Endothelial cell of umbilical vein (primary cell): ENCODE results near the gene ABI3BP. TPM values are rescaled to one million over a fixed set of nuclear protein-coding genes. Genes with fewer than 3 reads are reported as not detected.

Experiments used
- BruUV-seq: library from RNA; stranded (reverse); fragments of 400-500 nt; replicated peaks from 2 replicates; lab custom pipeline; 2021; lab: Mats Ljungman, UMichigan
- CTCF ChIA-PET: fragments of 300-600, 350-600 bp; sonication (Branson Sonifier 250); formaldehyde crosslinking; loops from one replicate; lab custom pipeline; 2021; ENCODE audit warnings: antibody characterized with exemption, inconsistent platforms; lab: Charles Lee
- POLR2A ChIA-PET: fragments of 300-600, 350-600 bp; sonication (Branson Sonifier 250); formaldehyde crosslinking; loops from one replicate; lab custom pipeline; 2021; ENCODE audit warnings: antibody characterized with exemption, inconsistent platforms; lab: Charles Lee
- DNase-seq: peaks from one replicate; pipeline ENCODE4 v3.0.0-alpha.2; 2011; ENCODE audit warnings: low read depth, low spot score
- FAIRE-seq: peaks from 2 replicates; lab custom pipeline; 2011; peaks lifted over from hg19 to GRCh38; lab: Jason Lieb, UNC
- H2AFZ ChIP-seq: 2 replicates; pipeline ENCODE4 v1.6.0; 2012; ENCODE audit warnings: low read depth, low read length, control low read depth, inconsistent platforms
- H3K27ac ChIP-seq: 2 replicates; pipeline ENCODE4 v1.5.1; 2011; ENCODE audit warnings: low read depth, mild to moderate bottlenecking, control low read depth, low read length, moderate library complexity; ENCODE audit not compliant: insufficient read depth
- H3K27me3 ChIP-seq, 2 experiments: 2 replicates each; pipeline versions ENCODE4 v1.6.0 to v1.6.1; 2011; ENCODE audit warnings: low read length in 2 of 2, mixed read lengths in 1 of 2; ENCODE audit not compliant: control insufficient read depth in 2 of 2, insufficient read depth in 2 of 2
- H3K36me3 ChIP-seq, 2 experiments: 2 replicates in 1 of 2; 3 replicates in 1 of 2; pipeline ENCODE4 v1.5.1; 2011; ENCODE audit warnings: low read length in 2 of 2, mild to moderate bottlenecking in 1 of 2, moderate library complexity in 1 of 2; ENCODE audit not compliant: control insufficient read depth in 2 of 2, insufficient read depth in 2 of 2; ENCODE audit errors: extremely low read depth in 1 of 2
- H3K4me1 ChIP-seq: 3 replicates; pipeline ENCODE4 v1.5.1; 2011; ENCODE audit warnings: mild to moderate bottlenecking, low read length; ENCODE audit not compliant: control insufficient read depth, insufficient read depth; ENCODE audit errors: extremely low read depth
- H3K4me2 ChIP-seq: 2 replicates; pipeline ENCODE4 v1.6.1; 2011; ENCODE audit warnings: low read length, control low read depth, mixed read lengths; ENCODE audit not compliant: insufficient read depth
- H3K4me3 ChIP-seq, 3 experiments: fragments of 200-600 bp in 1 of 3; sonication (generic), shearing (Covaris generic) in 1 of 3; replicated peaks in 1 of 3; 2 replicates each; pipeline ENCODE4 v1.5.1; 2011 to 2016; ENCODE audit warnings: control low read depth in 3 of 3, low read length in 3 of 3, mild to moderate bottlenecking in 2 of 3, inconsistent platforms in 1 of 3, low read depth in 1 of 3, moderate library complexity in 1 of 3; ENCODE audit not compliant: insufficient read depth in 1 of 3
- H3K79me2 ChIP-seq: 2 replicates; pipeline ENCODE4 v1.6.0; 2012; ENCODE audit warnings: low read length, inconsistent platforms; ENCODE audit not compliant: control insufficient read depth, insufficient read depth
- H3K9ac ChIP-seq: replicated peaks from 2 replicates; pipeline ENCODE3; 2011; ENCODE audit warnings: low read length, control low read depth; ENCODE audit not compliant: insufficient read depth; ENCODE audit errors: extremely low read depth
- H3K9me1 ChIP-seq: replicated peaks from 3 replicates; pipeline ENCODE4 v1.6.0; 2011; ENCODE audit warnings: mild to moderate bottlenecking, low read length; ENCODE audit not compliant: control insufficient read depth, insufficient read depth; ENCODE audit errors: extremely low read depth
- H3K9me3 ChIP-seq: replicated peaks from 2 replicates; pipeline ENCODE4 v1.5.1; 2012; ENCODE audit warnings: low read length, inconsistent platforms; ENCODE audit not compliant: control insufficient read depth, insufficient read depth
- H4K20me1 ChIP-seq: replicated peaks from 2 replicates; pipeline ENCODE3; 2011; ENCODE audit warnings: mild to moderate bottlenecking, low read length; ENCODE audit not compliant: control insufficient read depth, insufficient read depth; ENCODE audit errors: extremely low read depth
- EZH2 ChIP-seq: IDR thresholded peaks from 2 replicates; pipeline ENCODE4 v1.6.1; 2012; ENCODE audit warnings: borderline replicate concordance, low read depth, mild to moderate bottlenecking, moderate library complexity, low read length, inconsistent platforms; ENCODE audit not compliant: severe bottlenecking
- FOS ChIP-seq: IDR thresholded peaks from 2 replicates; pipeline ENCODE4 v1.6.1; 2011; ENCODE audit warnings: mild to moderate bottlenecking, low read length, moderate library complexity, borderline replicate concordance; ENCODE audit not compliant: insufficient read depth
- GATA2 ChIP-seq: IDR thresholded peaks from 2 replicates; pipeline ENCODE4 v1.7.0; 2011; ENCODE audit warnings: low read depth, mild to moderate bottlenecking, moderate library complexity, mixed read lengths, low read length; ENCODE audit not compliant: insufficient read length, insufficient read depth
- JUN ChIP-seq: IDR thresholded peaks from 2 replicates; pipeline ENCODE4 v1.6.1; 2011; ENCODE audit warnings: borderline replicate concordance, low read depth; ENCODE audit not compliant: insufficient read length, insufficient read depth
- MYC ChIP-seq: IDR thresholded peaks from one replicate; pipeline ENCODE4 v1.6.1; 2011; ENCODE audit warnings: mild to moderate bottlenecking, low read depth, low read length
- POLR2A ChIP-seq: IDR thresholded peaks from 2 replicates; pipeline ENCODE4 v1.6.1; 2012; ENCODE audit warnings: low read depth, mild to moderate bottlenecking, control low read depth, low read length
- dilution Hi-C: fragments of 300-500 bp; cut with MboI; formaldehyde crosslinking; loops from one replicate; pipeline ENCODE4 v1.15.0; 2019; ENCODE audit warnings: low sequenced_read_pairs; ENCODE audit not compliant: extremely low pct_ligation_motif_present
- intact Hi-C: fragments of 100-400 bp; cut with micrococcal nuclease; formaldehyde crosslinking; loops from one replicate; pipeline ENCODE4 v1.10.0; 2022
- polyA plus RNA-seq, 4 experiments: library from polyadenylated mRNA; depleted of rRNA in 3 of 4; stranded (reverse) in 3 of 4; unstranded in 1 of 4; fragments of >200 nt; gene quantifications; 2 replicates each; pipeline versions ENCODE4 v1.2.1 to v1.2.3, GENCODE V29; 2011 to 2012; ENCODE audit warnings: missing spikeins in 1 of 4
- total RNA-seq: library from RNA; stranded (reverse); gene quantifications from 2 replicates; pipeline ENCODE4 v1.2.3, GENCODE V29; 2021
- TF ChIP-seq, protein P1 (sequence below): IDR thresholded peaks from 2 replicates; pipeline ENCODE4 v1.6.1; 2011; ENCODE audit not compliant: insufficient read depth, insufficient read length

ABI3BP gene
- total and polyA plus RNA-seq, 2 donors (not counting 3 experiments of a cell fraction or from before 2014, with no cell fraction given) = 78.1 to 106 TPM

- H3K27ac ChIP-seq = no peak overlapping the region
- H3K36me3 ChIP-seq = no peaks in the 10 kb centered on the region
- peak; percentile 88 for DNase-seq
- no peaks in the 10 kb centered on the region for H3K27me3 ChIP-seq
- no peaks in the 10 kb centered on the region for H3K9me3 ChIP-seq
- no peak overlapping the region for H3K4me2 ChIP-seq
- intact Hi-C loops = no loop called here
- no peaks in the 10 kb centered on the region for H3K9me1 ChIP-seq
- TF ChIP-seq MYC = no peak
- TF ChIP-seq FOS = peak; percentile 39
- peak; percentile 40 for TF ChIP-seq GATA2
- dilution Hi-C loops = no loop called here
- no peaks in the 10 kb centered on the region for H4K20me1 ChIP-seq
- H3K4me3 ChIP-seq = no peak overlapping the region
- peaks cover 38% of the 10 kb centered on the region for H3K4me1 ChIP-seq
- no TSS peak for BruUV-seq
- H2AFZ ChIP-seq = peak overlapping the region; percentile 54
- POLR2A ChIA-PET = no interaction called here
- peak; percentile 77 for FAIRE-seq
- H3K9ac ChIP-seq = no peak overlapping the region
- H3K79me2 ChIP-seq = no peaks in the 10 kb centered on the region
- CTCF ChIA-PET = interaction anchor here (0.9 to 3.2 kb wide), 3 partner anchors 11 to 282 kb away, joined by 4 to 20 read pairs (median 5); no protein-coding TSS in a partner anchor
Observed at GRCh38 chr3:100913870-100914648, 79.2 kb downstream of the ABI3BP start.

GRCh38 chr3:100912976-100913545, 80.2 kb downstream of the ABI3BP start:
- BruUV-seq = no TSS peak
- no peak overlapping the region for H3K4me3 ChIP-seq
- H3K4me2 ChIP-seq = no peak overlapping the region
- H3K79me2 ChIP-seq = no peaks in the 10 kb centered on the region
- no peaks in the 10 kb centered on the region for H4K20me1 ChIP-seq
- POLR2A ChIA-PET = no interaction called here
- no peaks in the 10 kb centered on the region for H3K9me1 ChIP-seq
- FAIRE-seq = no peak
- no peaks in the 10 kb centered on the region for H3K27me3 ChIP-seq
- TF ChIP-seq, protein P1, sequence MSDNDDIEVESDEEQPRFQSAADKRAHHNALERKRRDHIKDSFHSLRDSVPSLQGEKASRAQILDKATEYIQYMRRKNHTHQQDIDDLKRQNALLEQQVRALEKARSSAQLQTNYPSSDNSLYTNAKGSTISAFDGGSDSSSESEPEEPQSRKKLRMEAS = no peak
- no peak for TF ChIP-seq POLR2A
- TF ChIP-seq FOS = peak; percentile 26
- no peak for TF ChIP-seq MYC
- TF ChIP-seq JUN = no peak
- no peak for TF ChIP-seq GATA2
- TF ChIP-seq EZH2 = no peak
- no peaks in the 10 kb centered on the region for H3K36me3 ChIP-seq
- peak; percentile 9 for DNase-seq
- H3K4me1 ChIP-seq = peaks cover 35% of the 10 kb centered on the region
- peak overlapping the region; percentile 39 for H2AFZ ChIP-seq
- H3K27ac ChIP-seq = no peak overlapping the region
- intact Hi-C loops (no loop called here), dilution Hi-C loops (no loop called here)
- H3K9ac ChIP-seq = no peak overlapping the region
- no peaks in the 10 kb centered on the region for H3K9me3 ChIP-seq
- CTCF ChIA-PET = interaction anchor here (0.9 to 3.2 kb wide), 2 partner anchors 20 to 283 kb away, joined by 3 to 20 read pairs; no protein-coding TSS in a partner anchor
